ENCODE measurements around the gene GAS2.
"Not testable (repeated sequence)": the region's sequence is repeated elsewhere in the genome, so short reads cannot be mapped to it uniquely, and the experiment has no call there.

Gene GAS2

DNA sequence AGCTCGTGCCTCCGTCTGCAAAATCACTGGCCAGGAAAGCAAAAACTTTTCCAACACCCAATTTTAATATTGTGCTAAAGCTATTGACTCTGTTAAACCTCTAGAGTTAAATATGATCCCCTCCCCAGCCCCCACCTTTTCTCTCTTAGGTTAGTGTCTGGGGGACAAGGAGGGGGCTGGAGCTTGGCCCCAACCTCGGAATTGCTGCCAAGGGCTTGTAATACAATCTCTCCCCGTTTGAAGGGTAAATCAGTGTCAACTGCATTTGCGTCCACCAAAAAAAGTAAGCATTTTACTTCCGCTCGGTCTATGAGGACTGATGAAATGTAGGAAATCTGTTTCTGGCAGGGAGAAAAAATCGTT is at the start of gene GAS2:
Gene GAS2 (plus strand): TSS at position 287 of the 363 bp plus-strand sequence. CDS start 8,259 bp downstream, outside the sequence.
- no peak for DNase-seq

DNA sequence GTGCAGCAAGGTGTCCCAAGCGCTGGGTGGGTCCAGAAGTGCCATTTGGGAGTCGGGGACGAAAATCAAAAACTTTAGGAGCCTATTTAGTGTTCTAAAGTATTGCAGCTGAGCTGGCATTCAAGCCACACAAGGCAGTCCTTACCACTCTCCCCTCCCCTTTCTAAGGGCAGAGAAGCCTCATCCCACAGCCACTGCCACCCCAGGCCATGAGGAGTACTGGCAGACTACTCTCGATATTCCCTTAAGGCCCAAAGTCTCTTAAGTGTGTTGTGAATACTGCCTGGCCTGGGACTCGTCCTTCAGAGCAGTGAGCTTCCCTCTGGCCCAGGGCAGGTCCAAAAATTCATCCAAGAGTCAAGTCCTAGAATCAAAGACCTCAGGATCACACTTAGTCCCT is 48.5 kb upstream of the GAS2 start:
- no peak for DNase-seq

DNA sequence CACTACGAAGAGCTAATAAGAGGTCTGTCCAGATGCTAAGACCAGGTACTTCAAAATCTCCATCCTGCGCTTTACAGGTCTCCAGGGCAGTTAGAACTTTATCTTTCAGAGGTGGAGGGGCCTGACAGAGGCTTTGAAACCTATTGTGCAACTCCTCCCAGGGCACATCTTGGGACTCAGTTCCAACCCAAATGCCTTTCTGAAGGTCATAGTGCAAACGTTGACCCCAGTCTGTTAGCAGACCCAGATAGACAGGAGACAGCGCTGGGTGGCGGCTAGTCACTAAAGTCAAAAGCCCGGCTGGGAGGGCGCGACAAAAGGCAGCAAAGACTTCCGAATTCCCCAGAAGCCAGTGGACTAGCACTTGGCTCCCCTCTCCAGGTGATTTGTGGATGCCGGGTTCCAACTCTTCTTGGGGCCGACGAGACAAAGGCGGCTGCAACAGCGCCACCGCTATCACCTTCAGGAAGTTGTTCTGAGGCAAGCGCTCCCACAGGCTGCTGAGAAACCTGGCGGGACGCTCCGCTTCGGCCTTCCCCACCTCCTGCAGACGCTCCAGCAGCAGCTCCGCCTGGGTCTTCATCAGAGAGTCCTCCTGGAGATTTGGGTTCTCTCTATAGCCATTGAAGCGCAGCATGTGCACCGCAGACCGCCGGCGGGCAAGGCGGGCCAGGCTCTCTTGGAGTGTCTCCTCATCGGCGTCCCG is 41.5 kb upstream of the GAS2 start:
- peak; percentile 62 for DNase-seq

DNA sequence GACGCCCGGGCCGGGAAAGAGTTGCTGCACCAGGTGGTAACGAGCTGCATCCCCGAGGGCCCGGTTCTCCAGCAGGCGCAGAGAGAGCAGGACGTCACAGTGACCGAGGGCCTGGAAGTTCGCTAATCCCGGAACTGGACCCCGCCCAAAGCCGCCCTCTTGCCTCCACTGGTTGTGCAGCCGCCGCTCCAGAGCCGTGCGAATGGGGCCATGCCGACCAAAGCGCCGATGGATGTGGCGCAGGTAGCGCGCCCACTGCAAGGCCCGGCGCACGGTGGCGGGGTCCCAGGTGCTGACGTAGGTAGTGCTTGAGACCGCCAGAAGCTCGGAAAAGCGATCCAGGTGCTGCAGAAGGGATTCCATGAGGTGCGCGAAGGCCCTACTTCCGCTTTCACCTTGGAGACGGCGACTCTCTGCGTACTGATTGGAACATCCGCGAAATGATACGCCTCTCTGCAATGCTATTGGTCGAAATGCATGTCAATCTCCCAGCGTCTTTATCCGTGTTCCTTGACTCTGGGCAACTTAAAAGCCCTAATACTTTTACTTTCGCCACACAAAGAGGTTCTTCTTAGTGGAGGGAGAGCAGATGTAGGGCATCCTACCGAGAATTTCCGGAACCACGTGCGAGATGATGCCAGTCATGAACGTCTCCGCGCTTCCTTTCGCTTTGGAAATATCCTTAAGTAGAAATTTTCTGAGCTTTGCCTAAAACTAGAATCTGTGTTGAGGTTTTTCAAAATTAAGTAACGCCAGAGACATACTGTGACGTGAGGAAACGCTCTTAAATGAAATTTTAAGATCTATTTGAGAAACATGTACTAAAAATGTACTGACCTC is 40.7 kb upstream of the GAS2 start, which contains the start of gene FANCF:
Gene FANCF (minus strand): TSS at position 376 of the 840 bp plus-strand sequence. CDS start 13 bp downstream, at position 363.
- peak; percentile 92 for DNase-seq

GRCh38 chr11:22626573-22627239 is 39.7 kb upstream of the GAS2 start:
- DNase-seq: no peak

- DNase-seq: no peak
Measured at GRCh38 chr11:22627421-22627820, 39.0 kb upstream of the GAS2 start.

GRCh38 chr11:22633354-22633902 is 33.0 kb upstream of the GAS2 start:
- DNase-seq: no peak

GRCh38 chr11:22634897-22635629 is 31.3 kb upstream of the GAS2 start:
- no peak for DNase-seq

DNA sequence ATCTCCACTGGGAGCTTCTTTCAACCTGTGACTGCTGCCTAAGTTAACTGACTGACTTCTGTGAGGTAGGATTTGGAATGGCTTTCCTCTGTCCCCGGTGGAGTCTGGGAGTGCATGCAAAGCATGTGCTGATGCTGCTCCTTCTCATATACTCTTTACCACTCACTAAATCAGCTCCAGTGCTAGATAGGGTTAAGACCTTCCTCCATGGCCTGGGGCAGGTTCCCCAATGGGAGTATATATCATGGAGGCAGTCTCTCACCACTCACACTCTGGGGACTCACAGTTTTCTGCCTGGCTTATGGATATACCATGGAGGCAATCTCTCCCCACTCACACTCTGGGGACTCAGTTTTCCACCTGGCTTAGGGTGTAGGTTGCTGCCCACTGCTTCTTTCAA is 30.7 kb upstream of the GAS2 start:
- DNase-seq: no peak

DNA sequence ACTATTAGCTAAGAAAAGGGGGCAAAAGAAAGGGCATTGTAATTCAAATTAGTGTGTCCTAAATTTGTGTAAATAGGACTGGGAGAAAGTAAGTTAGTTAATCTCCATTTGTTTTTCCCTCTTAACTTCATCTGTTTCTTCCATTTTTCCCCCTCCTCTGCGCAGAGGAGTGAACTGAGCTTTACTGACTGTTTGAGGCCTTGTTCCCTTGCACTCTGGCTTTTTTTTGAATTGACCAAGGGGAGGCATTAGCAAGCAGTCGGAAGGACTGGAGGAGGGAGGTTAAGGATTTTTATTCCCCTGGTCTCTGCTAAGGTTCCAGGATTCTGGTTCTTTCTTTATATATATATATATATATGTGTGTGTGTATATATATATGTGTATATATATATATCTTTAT is 25.5 kb upstream of the GAS2 start:
- no peak for DNase-seq

GRCh38 chr11:22641559-22641958 is 24.9 kb upstream of the GAS2 start:
- no peak for DNase-seq

DNA sequence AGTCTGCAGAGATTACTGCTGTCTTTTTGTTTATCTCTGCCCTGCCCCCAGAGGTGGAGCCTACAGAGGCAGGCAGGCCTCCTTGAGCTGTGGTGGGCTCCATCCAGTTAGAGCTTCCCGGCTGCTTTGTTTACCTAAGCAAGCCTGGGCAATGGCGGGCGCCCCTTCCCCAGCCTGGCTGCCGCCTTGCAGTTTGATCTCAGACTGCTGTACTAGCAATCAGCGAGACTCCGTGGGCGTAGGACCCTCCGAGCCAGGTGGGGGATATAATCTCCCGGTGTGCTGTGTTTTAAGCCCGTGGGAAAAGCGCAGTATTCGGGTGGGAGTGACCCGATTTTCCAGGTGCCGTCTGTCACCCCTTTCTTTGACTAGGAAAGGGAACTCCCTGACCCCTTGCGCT is 14.1 kb upstream of the GAS2 start:
- not testable (repeated sequence) for DNase-seq

- no peak for DNase-seq
Measured at GRCh38 chr11:22656130-22656529, 10.3 kb upstream of the GAS2 start.

- DNase-seq: no peak
Measured at GRCh38 chr11:22657101-22657694, 9.2 kb upstream of the GAS2 start.

DNA sequence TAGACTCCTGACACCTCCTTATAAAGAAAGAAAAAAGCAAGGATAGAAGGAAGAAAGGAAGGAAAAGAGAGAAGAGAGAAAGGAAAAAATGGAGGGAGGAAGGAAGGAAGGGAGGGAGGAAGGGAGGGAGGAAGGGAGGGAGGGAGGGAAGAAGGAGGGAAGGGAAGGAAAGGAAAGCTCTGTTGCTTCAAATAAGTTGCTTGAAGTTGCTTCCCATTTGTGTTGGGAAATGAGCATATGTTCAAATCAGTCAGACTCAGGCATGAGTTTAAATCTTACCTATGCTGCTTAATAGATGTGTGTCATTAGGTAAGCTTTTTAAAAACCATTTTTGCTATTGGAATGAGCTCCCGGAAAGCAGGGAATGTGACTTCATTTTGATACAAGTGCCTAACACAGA is 6.6 kb upstream of the GAS2 start:
- DNase-seq: no peak

GRCh38 chr11:22666688-22667439 is 453 bp downstream of the GAS2 start:
- DNase-seq: peak; percentile 25

- DNase-seq: no peak
Measured at GRCh38 chr11:22668005-22668796, 1.8 kb downstream of the GAS2 start.

DNA sequence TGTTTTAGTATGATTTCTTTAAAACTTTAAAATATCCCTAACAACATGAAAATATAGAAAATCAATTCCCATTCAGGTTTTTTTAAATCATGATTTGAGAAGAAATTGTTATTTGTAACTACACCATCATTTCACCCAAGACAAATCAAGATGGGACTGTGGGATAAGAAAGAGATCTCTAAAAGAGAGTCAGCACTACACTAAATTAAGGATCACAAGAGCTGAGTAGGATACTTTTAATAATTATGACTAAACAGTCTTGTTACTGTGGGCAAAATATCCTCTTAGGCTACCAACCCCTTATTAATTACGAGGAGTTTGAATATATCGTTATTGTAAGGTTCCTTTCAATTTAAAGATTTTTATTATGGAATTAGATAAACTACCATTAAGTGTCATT is 3.0 kb downstream of the GAS2 start:
- no peak for DNase-seq

- no peak for DNase-seq
Measured at GRCh38 chr11:22670830-22671229, 4.4 kb downstream of the GAS2 start.

DNA sequence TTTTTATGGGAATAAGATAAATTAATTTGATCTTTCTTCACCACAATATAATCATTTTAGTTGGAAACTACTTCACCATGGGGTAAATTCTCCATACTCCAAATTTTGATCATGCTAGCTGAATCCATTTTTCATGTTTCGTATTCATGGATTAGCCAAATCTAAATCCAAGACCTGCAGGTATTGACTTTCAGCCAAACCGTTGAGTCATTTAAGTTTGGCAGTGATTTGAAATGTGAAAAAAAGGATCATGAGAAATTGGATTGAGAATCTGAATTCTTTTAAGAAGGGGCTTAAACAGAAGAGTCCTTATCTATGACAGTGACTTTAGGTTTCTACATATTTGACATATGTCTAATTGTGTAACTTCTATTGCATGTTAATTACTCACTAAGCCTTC is 5.3 kb downstream of the GAS2 start:
- no peak for DNase-seq
